Measurements from ENCODE around the gene FAM72A. TPM values are rescaled to one million over a fixed set of nuclear protein-coding genes. Genes with fewer than 3 reads are reported as not detected.

FAM72A gene
- total RNA-seq, 2 experiments from 2014 or later = 27.0 to 31.9 TPM

DNA sequence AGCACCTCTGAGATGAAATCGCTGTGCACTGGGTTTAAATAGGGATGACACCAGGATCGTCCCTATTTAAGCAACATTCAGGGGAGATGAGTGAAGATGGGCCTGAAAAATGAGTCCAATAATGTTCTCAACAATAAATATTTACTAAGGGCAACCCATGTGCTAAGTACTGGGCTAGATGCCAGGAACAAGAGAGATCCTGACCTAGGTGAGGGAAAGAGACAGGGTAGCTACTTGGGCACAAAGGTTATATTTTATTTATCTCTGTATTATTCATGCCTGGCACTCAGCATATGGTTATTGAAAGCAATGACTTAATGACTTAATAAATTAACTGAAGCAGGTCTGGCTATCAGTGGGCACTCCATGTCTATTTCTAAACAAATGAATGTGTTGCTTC is 58.0 kb downstream of the FAM72A start:
- DNase-seq (no peak), ATAC-seq (no peak)
- intact Hi-C loops (cut with micrococcal nuclease) = no loop called here
- Mint-ChIP-seq H3K4me3 (no peak overlapping the region), H3K27ac (no peak overlapping the region), H3K4me1 (ENCODE audit: low read depth) (peaks cover 9% of the 10 kb centered on the region), H3K36me3 (ENCODE audit: low read depth) (no peaks in the 10 kb centered on the region), H3K9me3 (no peaks in the 10 kb centered on the region), H3K27me3 (peaks cover 8% of the 10 kb centered on the region)
- POLR2A ChIA-PET = no interaction called here
- CTCF ChIA-PET = no interaction called here
- TF ChIP-seq, protein P1, sequence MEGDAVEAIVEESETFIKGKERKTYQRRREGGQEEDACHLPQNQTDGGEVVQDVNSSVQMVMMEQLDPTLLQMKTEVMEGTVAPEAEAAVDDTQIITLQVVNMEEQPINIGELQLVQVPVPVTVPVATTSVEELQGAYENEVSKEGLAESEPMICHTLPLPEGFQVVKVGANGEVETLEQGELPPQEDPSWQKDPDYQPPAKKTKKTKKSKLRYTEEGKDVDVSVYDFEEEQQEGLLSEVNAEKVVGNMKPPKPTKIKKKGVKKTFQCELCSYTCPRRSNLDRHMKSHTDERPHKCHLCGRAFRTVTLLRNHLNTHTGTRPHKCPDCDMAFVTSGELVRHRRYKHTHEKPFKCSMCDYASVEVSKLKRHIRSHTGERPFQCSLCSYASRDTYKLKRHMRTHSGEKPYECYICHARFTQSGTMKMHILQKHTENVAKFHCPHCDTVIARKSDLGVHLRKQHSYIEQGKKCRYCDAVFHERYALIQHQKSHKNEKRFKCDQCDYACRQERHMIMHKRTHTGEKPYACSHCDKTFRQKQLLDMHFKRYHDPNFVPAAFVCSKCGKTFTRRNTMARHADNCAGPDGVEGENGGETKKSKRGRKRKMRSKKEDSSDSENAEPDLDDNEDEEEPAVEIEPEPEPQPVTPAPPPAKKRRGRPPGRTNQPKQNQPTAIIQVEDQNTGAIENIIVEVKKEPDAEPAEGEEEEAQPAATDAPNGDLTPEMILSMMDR (IDR thresholded peaks at IDR 0.05) = no peak

DNA sequence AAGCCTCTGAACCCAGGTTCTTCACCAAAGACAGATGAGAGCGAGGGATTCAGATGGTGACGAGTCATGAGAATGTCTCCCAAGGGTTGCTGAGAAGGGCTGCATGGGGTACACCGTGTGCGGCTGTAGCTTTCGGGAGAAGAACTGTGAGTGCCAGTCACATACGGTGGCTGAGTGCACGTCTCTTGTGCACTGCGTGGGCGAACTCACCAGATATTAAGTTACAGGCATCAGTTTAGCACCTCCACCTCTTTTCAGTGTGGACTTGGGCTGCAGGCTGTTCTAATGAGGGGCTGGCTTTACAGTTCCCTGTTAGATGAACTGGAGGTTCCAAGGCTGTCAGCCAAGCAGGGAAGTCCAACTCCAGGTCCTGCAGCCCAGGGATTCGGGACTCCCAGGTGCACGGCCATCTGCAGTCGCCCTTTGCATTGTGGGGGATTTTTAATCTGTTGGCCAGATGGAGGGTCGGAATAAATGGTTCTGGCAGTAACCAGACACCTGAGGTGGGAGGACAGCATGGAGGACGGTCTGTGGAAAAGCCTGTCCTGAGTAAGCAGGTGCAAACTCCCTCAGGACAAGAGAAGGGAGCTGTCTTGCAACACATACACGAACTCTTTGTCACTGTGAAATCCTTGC is 59.0 kb downstream of the FAM72A start:
- ATAC-seq = no peak
- Mint-ChIP-seq H3K4me1 (ENCODE audit: low read depth) (peaks cover 9% of the 10 kb centered on the region), H3K4me3 (no peak overlapping the region), H3K27me3 (peaks cover 12% of the 10 kb centered on the region), H3K9me3 (no peaks in the 10 kb centered on the region), H3K27ac (no peak overlapping the region), H3K36me3 (ENCODE audit: low read depth) (no peaks in the 10 kb centered on the region)
- ChIA-PET POLR2A (interaction anchor here (0.7 kb wide), 1 partner anchor 1144 kb away, joined by 3 read pairs; no protein-coding TSS in a partner anchor), CTCF (no interaction called here)
- TF ChIP-seq, protein P1 (IDR thresholded peaks at IDR 0.05) = no peak
- intact Hi-C loops (cut with micrococcal nuclease) = no loop called here
- no peak for DNase-seq

DNA sequence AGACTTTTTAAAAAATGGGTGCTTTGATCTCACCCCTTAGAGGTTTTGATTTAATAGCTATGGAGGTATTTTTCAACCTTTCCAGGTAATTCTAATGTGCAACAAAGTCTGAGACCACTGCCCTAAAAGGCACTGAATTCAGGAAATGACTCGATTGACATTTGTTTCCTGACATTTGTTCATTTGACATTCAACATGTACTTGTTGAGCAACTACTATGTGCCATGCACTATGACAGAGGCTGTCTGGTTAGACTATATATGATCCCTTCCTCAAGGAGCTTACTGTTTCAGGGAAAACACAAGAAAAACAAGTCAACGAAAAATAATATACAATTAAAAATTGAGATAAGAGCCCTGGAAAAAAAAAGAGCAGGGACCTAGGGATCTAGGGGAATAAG is 59.9 kb downstream of the FAM72A start:
- H3K27ac Mint-ChIP-seq = no peak overlapping the region
- TF ChIP-seq, protein P1 (IDR thresholded peaks at IDR 0.05) = no peak
- H3K36me3 Mint-ChIP-seq (ENCODE audit: low read depth) = no peaks in the 10 kb centered on the region
- H3K4me3 Mint-ChIP-seq = no peak overlapping the region
- peaks cover 9% of the 10 kb centered on the region for H3K4me1 Mint-ChIP-seq (ENCODE audit: low read depth)
- ATAC-seq = no peak
- intact Hi-C loops (cut with micrococcal nuclease) = no loop called here
- H3K27me3 Mint-ChIP-seq = peaks cover 12% of the 10 kb centered on the region
- POLR2A ChIA-PET = no interaction called here
- no peaks in the 10 kb centered on the region for H3K9me3 Mint-ChIP-seq
- no peak for DNase-seq
- CTCF ChIA-PET = interaction anchor here (1.4 kb wide), 1 partner anchor 10 kb away, joined by 3 read pairs; no protein-coding TSS in a partner anchor

DNA sequence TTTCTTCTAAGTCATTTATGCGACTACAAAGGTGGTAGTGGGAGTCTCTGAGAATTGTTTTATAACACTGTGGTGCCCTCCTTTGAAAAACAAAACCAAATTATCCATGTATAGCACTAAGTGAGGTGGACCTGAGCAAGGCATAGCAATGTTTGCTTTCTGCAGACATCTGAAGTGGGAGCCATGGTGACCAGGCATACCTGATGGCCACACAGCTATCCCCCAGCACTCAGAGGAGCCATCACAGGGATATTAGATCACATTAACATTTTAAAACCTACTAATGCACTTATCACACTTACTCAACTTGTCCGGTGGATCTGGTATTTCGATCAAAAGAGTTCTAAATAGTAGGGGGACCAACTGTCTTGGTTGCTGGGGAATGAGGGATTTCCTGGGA is 60.6 kb downstream of the FAM72A start:
- ATAC-seq = no peak
- H3K4me3 Mint-ChIP-seq = no peak overlapping the region
- peaks cover 9% of the 10 kb centered on the region for H3K4me1 Mint-ChIP-seq (ENCODE audit: low read depth)
- TF ChIP-seq, protein P1 (IDR thresholded peaks at IDR 0.05) = no peak
- intact Hi-C loops (cut with micrococcal nuclease) = no loop called here
- H3K9me3 Mint-ChIP-seq = no peaks in the 10 kb centered on the region
- CTCF ChIA-PET = interaction anchor here (1.4 kb wide), 1 partner anchor 9 kb away, joined by 3 read pairs; no protein-coding TSS in a partner anchor
- POLR2A ChIA-PET = no interaction called here
- H3K27me3 Mint-ChIP-seq = peaks cover 12% of the 10 kb centered on the region
- no peaks in the 10 kb centered on the region for H3K36me3 Mint-ChIP-seq (ENCODE audit: low read depth)
- no peak for DNase-seq
- no peak overlapping the region for H3K27ac Mint-ChIP-seq

DNA sequence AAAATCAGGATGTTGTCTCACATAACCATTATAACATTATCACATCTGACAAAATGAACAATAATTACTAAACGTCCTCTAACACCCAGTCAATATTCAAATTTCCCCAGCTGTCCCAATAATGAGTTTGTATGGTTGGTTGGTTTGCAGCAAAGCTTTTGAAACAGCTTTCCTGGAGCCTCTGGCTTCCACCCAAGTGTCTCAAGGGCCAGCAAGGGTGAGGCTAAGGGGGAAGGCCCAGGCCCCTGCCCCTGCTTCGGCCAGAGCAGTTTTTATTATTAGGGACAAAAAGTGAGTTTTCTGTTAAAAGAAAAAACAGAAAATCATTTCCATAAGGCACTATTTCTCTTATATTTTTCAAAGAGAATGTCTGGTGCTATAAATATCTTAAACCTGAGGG is 66.4 kb downstream of the FAM72A start:
- H3K27ac Mint-ChIP-seq = no peak overlapping the region
- H3K4me1 Mint-ChIP-seq (ENCODE audit: low read depth) = peaks cover 3% of the 10 kb centered on the region
- intact Hi-C loops (cut with micrococcal nuclease) = no loop called here
- ChIA-PET POLR2A (no interaction called here), CTCF (no interaction called here)
- ATAC-seq (no peak), DNase-seq (no peak)
- TF ChIP-seq, protein P1 (IDR thresholded peaks at IDR 0.05) = no peak
- H3K36me3 Mint-ChIP-seq (ENCODE audit: low read depth) = no peaks in the 10 kb centered on the region
- peaks cover 6% of the 10 kb centered on the region for H3K27me3 Mint-ChIP-seq
- H3K4me3 Mint-ChIP-seq = no peak overlapping the region
- H3K9me3 Mint-ChIP-seq = no peaks in the 10 kb centered on the region

Other genes starting within 250 kb of the FAM72A start
- not detected for gene RAB7B, start 199.4 kb downstream of the FAM72A start, total RNA-seq
- not detected for gene CTSE, start 178.9 kb downstream of the FAM72A start, total RNA-seq
- gene RHEX, start 149.7 kb downstream of the FAM72A start, total RNA-seq = not detected
- gene AVPR1B, start 85.5 kb downstream of the FAM72A start, total RNA-seq = not detected
- 10 to 100 TPM; 39.5 to 43.4 TPM for gene SRGAP2, start 702 bp upstream of the FAM72A start, total RNA-seq